K562 (cell line): ENCODE measurements around the gene CD300C.

Experiments used
- EP300 ChIP-seq: IDR thresholded peaks from 2 replicates; pipeline ENCODE4 v1.6.1; 2012; ENCODE audit warnings: low read length, improper control_type of control experiment
- EZH2 ChIP-seq: IDR thresholded peaks from 2 replicates; pipeline ENCODE4 v1.6.1; 2012; ENCODE audit warnings: low read depth, mild to moderate bottlenecking, inconsistent platforms, low read length, borderline replicate concordance
- NBN ChIP-seq: fragments of 450-650 bp; IDR thresholded peaks from 2 replicates; pipeline ENCODE4 v1.6.1; 2016; ENCODE audit warnings: low read depth, mild to moderate bottlenecking
- PHF20 ChIP-seq: fragments of 450-650 bp; IDR thresholded peaks from 2 replicates; pipeline ENCODE4 v1.6.1; 2018; ENCODE audit not compliant: partially characterized antibody
- ZFP36 ChIP-seq: fragments of 150-350 bp; IDR thresholded peaks from 2 replicates; pipeline ENCODE4 v1.6.1; 2018; ENCODE audit warnings: low read length, low read depth; ENCODE audit not compliant: partially characterized antibody
- TF ChIP-seq, protein P1 (sequence below): sonication (generic); formaldehyde crosslinking; IDR thresholded peaks from 2 replicates; pipeline ENCODE4 v1.5.0; 2020; ENCODE audit warnings: missing genetic modification reagents
- TF ChIP-seq, protein P2 (sequence below), 3 experiments: IDR thresholded peaks in 2 of 3; conservative IDR thresholded peaks in 1 of 3; 2 replicates each; pipeline ENCODE4 v1.5.1; 2011 to 2012; ENCODE audit warnings: low read length in 3 of 3, mild to moderate bottlenecking in 3 of 3, control low read depth in 2 of 3, improper control_type of control experiment in 1 of 3, inconsistent platforms in 1 of 3, low read depth in 1 of 3, mixed read lengths in 1 of 3, moderate library complexity in 1 of 3; ENCODE audit not compliant: insufficient read depth in 2 of 3
- TF ChIP-seq, protein P3 (sequence below), 2 experiments: fragments of 450-650 bp; formaldehyde crosslinking in 1 of 2; IDR thresholded peaks; 2 replicates each; pipeline versions ENCODE4 v1.4.0 to v1.6.1; 2014 to 2020; ENCODE audit warnings: mild to moderate bottlenecking in 2 of 2, borderline replicate concordance in 1 of 2, low read depth in 1 of 2

DNA sequence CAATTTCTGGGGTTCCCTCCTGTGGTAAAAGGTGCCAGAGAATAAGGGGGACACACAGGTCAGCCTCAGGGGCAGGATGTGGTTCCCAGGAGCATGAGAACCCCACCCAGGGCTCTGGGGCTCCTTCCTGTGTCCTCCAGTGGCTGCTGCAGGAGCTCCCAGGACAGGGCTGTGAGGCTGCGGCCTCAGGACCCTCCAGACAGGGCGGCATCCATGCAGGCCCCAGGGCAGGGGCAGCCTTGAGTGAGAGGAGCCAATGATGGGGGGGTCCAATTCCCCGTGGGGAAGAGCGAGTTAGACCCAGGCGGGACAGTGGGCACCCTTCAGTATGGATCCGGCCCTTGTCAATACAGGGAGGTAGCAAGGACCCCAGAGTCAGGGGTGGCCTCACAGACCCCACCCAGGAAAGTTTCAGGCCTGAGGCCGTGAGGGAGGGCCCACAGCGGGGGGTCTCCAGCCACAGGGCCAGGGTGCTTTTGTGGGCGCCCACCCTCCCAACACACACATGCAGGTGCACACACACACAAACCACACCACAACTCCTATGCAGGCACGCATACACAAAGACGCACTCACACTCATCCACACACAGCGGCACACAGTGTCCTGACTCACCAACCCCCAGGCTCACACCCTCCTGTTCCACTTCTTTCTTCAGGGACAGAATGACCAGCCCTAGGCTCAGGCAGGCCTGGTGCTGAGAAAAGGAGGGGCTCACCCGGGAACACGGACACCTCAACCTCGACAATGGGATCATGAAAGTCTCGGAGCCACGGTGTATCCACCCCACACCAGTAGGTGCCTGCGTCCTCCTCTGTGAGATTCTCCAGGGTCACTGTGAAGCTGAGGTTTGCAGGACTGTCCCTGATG, 1.8 kb downstream of the CD300C start:
- TF ChIP-seq EZH2 (no peak), EP300 (no peak), NBN (no peak), PHF20 (no peak), ZFP36 (no peak)
- TF ChIP-seq, protein P1, sequence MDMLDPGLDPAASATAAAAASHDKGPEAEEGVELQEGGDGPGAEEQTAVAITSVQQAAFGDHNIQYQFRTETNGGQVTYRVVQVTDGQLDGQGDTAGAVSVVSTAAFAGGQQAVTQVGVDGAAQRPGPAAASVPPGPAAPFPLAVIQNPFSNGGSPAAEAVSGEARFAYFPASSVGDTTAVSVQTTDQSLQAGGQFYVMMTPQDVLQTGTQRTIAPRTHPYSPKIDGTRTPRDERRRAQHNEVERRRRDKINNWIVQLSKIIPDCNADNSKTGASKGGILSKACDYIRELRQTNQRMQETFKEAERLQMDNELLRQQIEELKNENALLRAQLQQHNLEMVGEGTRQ (CRISPR knock-in tag) = no peak
- TF ChIP-seq, protein P2, sequence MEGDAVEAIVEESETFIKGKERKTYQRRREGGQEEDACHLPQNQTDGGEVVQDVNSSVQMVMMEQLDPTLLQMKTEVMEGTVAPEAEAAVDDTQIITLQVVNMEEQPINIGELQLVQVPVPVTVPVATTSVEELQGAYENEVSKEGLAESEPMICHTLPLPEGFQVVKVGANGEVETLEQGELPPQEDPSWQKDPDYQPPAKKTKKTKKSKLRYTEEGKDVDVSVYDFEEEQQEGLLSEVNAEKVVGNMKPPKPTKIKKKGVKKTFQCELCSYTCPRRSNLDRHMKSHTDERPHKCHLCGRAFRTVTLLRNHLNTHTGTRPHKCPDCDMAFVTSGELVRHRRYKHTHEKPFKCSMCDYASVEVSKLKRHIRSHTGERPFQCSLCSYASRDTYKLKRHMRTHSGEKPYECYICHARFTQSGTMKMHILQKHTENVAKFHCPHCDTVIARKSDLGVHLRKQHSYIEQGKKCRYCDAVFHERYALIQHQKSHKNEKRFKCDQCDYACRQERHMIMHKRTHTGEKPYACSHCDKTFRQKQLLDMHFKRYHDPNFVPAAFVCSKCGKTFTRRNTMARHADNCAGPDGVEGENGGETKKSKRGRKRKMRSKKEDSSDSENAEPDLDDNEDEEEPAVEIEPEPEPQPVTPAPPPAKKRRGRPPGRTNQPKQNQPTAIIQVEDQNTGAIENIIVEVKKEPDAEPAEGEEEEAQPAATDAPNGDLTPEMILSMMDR (IDR thresholded peaks at IDR 0.05 in 2 of 3, conservative IDR thresholded peaks at IDR 0.05 in 1 of 3; ENCODE audit: insufficient read depth in 2 of 3, low read depth in 1 of 3, low read length in 3 of 3) = no peak
- TF ChIP-seq, protein P3, sequence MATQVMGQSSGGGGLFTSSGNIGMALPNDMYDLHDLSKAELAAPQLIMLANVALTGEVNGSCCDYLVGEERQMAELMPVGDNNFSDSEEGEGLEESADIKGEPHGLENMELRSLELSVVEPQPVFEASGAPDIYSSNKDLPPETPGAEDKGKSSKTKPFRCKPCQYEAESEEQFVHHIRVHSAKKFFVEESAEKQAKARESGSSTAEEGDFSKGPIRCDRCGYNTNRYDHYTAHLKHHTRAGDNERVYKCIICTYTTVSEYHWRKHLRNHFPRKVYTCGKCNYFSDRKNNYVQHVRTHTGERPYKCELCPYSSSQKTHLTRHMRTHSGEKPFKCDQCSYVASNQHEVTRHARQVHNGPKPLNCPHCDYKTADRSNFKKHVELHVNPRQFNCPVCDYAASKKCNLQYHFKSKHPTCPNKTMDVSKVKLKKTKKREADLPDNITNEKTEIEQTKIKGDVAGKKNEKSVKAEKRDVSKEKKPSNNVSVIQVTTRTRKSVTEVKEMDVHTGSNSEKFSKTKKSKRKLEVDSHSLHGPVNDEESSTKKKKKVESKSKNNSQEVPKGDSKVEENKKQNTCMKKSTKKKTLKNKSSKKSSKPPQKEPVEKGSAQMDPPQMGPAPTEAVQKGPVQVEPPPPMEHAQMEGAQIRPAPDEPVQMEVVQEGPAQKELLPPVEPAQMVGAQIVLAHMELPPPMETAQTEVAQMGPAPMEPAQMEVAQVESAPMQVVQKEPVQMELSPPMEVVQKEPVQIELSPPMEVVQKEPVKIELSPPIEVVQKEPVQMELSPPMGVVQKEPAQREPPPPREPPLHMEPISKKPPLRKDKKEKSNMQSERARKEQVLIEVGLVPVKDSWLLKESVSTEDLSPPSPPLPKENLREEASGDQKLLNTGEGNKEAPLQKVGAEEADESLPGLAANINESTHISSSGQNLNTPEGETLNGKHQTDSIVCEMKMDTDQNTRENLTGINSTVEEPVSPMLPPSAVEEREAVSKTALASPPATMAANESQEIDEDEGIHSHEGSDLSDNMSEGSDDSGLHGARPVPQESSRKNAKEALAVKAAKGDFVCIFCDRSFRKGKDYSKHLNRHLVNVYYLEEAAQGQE (IDR thresholded peaks at IDR 0.05; ENCODE audit: borderline replicate concordance) = no peak
- TF ChIP-seq, protein P3 (CRISPR knock-in tag; IDR thresholded peaks at IDR 0.05; ENCODE audit: low read depth) = no peak
